Neural cell (in vitro differentiated cells): ENCODE measurements around the gene CCDC191. TPM values are rescaled to one million over a fixed set of nuclear protein-coding genes. Genes with fewer than 3 reads are reported as not detected.
A peak's percentile ranks its signal among the peaks of the same experiment; 100 is the strongest.

Source experiments
- H2AFZ ChIP-seq: fragments of 200-600, 300-800 bp; sonication (generic), shearing (Covaris generic); 2 replicates; pipeline ENCODE4 v1.6.0; 2014; ENCODE audit warnings: low read depth, mild to moderate bottlenecking, antibody characterized with exemption, low read length, moderate library complexity
- H3F3A ChIP-seq: fragments of 200-600 bp; shearing (Covaris generic); 2 replicates; pipeline ENCODE4 v1.6.1; 2016; ENCODE audit warnings: mild to moderate bottlenecking, moderate library complexity, mixed read lengths, antibody characterized with exemption, low read length; ENCODE audit not compliant: insufficient read depth, poor library complexity, severe bottlenecking
- H3K27ac ChIP-seq: fragments of 200-600, 300-800 bp; sonication (generic), shearing (Covaris generic); 2 replicates; pipeline ENCODE4 v1.5.1; 2014; ENCODE audit warnings: mild to moderate bottlenecking, low read length, moderate library complexity
- H3K27me3 ChIP-seq: fragments of 300-800, 200-600 bp; sonication (generic), shearing (Covaris generic); 2 replicates; pipeline ENCODE4 v1.6.0; 2014; ENCODE audit warnings: mild to moderate bottlenecking, low read depth, low read length, moderate library complexity; ENCODE audit not compliant: insufficient read depth
- H3K36me3 ChIP-seq: fragments of 300-800, 200-600 bp; sonication (generic), shearing (Covaris generic); 2 replicates; pipeline ENCODE4 v1.5.1; 2014; ENCODE audit warnings: mild to moderate bottlenecking, antibody characterized with exemption, low read length, moderate library complexity; ENCODE audit not compliant: insufficient read depth
- H3K4me2 ChIP-seq: fragments of 300-800, 200-600 bp; sonication (generic), shearing (Covaris generic); 2 replicates; pipeline ENCODE4 v1.6.0; 2014; ENCODE audit warnings: mild to moderate bottlenecking, low read length
- H3K4me3 ChIP-seq: fragments of 300-800, 200-600 bp; sonication (generic), shearing (Covaris generic); 2 replicates; pipeline ENCODE4 v1.5.1; 2014; ENCODE audit warnings: mild to moderate bottlenecking, low read length, moderate library complexity
- H3K79me2 ChIP-seq: fragments of 200-600 bp; shearing (Covaris generic); replicated peaks from 2 replicates; pipeline ENCODE4 v1.6.0; 2014; ENCODE audit warnings: mild to moderate bottlenecking, low read length, moderate library complexity; ENCODE audit not compliant: insufficient read depth
- H3K9ac ChIP-seq: fragments of 300-800, 200-600 bp; sonication (generic), shearing (Covaris generic); 2 replicates; pipeline ENCODE4 v1.6.1; 2016; ENCODE audit warnings: mild to moderate bottlenecking, low read length, mixed read lengths
- H3K9me2 ChIP-seq: fragments of 200-600 bp; shearing (Covaris generic); 2 replicates; pipeline ENCODE4 v1.6.1; 2016; ENCODE audit warnings: mild to moderate bottlenecking, low read length, mixed read lengths; ENCODE audit not compliant: insufficient read depth
- H3K9me3 ChIP-seq: fragments of 200-600, 300-800 bp; sonication (generic), shearing (Covaris generic); 2 replicates; pipeline ENCODE4 v1.6.1; 2016; ENCODE audit warnings: mild to moderate bottlenecking, mixed run types, low read length, moderate library complexity, mixed read lengths
- H4K20me1 ChIP-seq: fragments of 200-600 bp; shearing (Covaris generic); 2 replicates; pipeline ENCODE4 v1.6.1; 2016; ENCODE audit warnings: mild to moderate bottlenecking, mixed run types; ENCODE audit not compliant: insufficient read depth
- CTCF ChIP-seq: fragments of 450-650 bp; IDR thresholded peaks from 2 replicates; pipeline ENCODE4 v1.5.1; 2014; ENCODE audit warnings: antibody characterized with exemption, mild to moderate bottlenecking, moderate library complexity; ENCODE audit not compliant: poor library complexity, severe bottlenecking
- EP300 ChIP-seq: fragments of 450-650 bp; conservative IDR thresholded peaks from 2 replicates; pipeline ENCODE4 v1.6.1; 2014; ENCODE audit warnings: antibody characterized with exemption, mild to moderate bottlenecking, moderate library complexity; ENCODE audit not compliant: poor library complexity, severe bottlenecking
- EZH2 ChIP-seq: fragments of 200-600, 300-800 bp; shearing (Covaris generic), sonication (generic); IDR thresholded peaks from 2 replicates; pipeline ENCODE4 v1.6.1; 2014; ENCODE audit warnings: antibody characterized with exemption, low read length, borderline replicate concordance, mild to moderate bottlenecking; ENCODE audit not compliant: insufficient read depth, poor library complexity, severe bottlenecking
- MXI1 ChIP-seq: fragments of 450-650 bp; conservative IDR thresholded peaks from 2 replicates; pipeline ENCODE4 v1.6.1; 2014; ENCODE audit warnings: antibody characterized with exemption, mild to moderate bottlenecking; ENCODE audit not compliant: poor library complexity, severe bottlenecking
- POLR2AphosphoS5 ChIP-seq: IDR thresholded peaks from 2 replicates; pipeline ENCODE4 v1.6.1; 2012
- RAD21 ChIP-seq: fragments of 450-650 bp; conservative IDR thresholded peaks from 2 replicates; pipeline ENCODE4 v1.6.1; 2014; ENCODE audit warnings: antibody characterized with exemption, mild to moderate bottlenecking, moderate library complexity
- REST ChIP-seq: IDR thresholded peaks from 2 replicates; pipeline ENCODE4 v1.6.1; 2012; ENCODE audit warnings: borderline replicate concordance
- SMC3 ChIP-seq: fragments of 450-650 bp; conservative IDR thresholded peaks from 2 replicates; pipeline ENCODE4 v1.6.1; 2014; ENCODE audit warnings: antibody characterized with exemption, mild to moderate bottlenecking, moderate library complexity; ENCODE audit not compliant: poor library complexity
- TAF1 ChIP-seq: IDR thresholded peaks from 2 replicates; pipeline ENCODE4 v1.6.1; 2012; ENCODE audit warnings: low read depth
- polyA plus RNA-seq: library from polyadenylated mRNA; depleted of rRNA; stranded (reverse); fragments of >200 nt; gene quantifications from 2 replicates; pipeline ENCODE4 v1.2.3, GENCODE V29; 2014

CCDC191 gene
- polyA plus RNA-seq, 1 donor from 2014 or later: 14.9 TPM

- no peaks in the 10 kb centered on the region for H3K9me2 ChIP-seq
- no peaks in the 10 kb centered on the region for H4K20me1 ChIP-seq
- no peak for TF ChIP-seq CTCF
- TF ChIP-seq SMC3: no peak
- peak; percentile 91 for TF ChIP-seq EP300
- peak; percentile 9 for TF ChIP-seq REST
- peak; percentile 60 for TF ChIP-seq POLR2AphosphoS5
- no peak overlapping the region for H3K4me2 ChIP-seq
- peak overlapping the region; percentile 76 for H3K27ac ChIP-seq
- no peak overlapping the region for H2AFZ ChIP-seq
- no peaks in the 10 kb centered on the region for H3K79me2 ChIP-seq
- peak overlapping the region; percentile 19 for H3K4me3 ChIP-seq
- no peak overlapping the region for H3K9ac ChIP-seq
- no peaks in the 10 kb centered on the region for H3K27me3 ChIP-seq
- no peaks in the 10 kb centered on the region for H3K36me3 ChIP-seq
- H3K9me3 ChIP-seq: no peaks in the 10 kb centered on the region
- no peaks in the 10 kb centered on the region for H3F3A ChIP-seq
Measured at GRCh38 chr3:114022145-114022802, 34.1 kb downstream of the CCDC191 start.

GRCh38 chr3:114020907-114021306 is 35.4 kb downstream of the CCDC191 start:
- H3K36me3 ChIP-seq: no peaks in the 10 kb centered on the region
- no peak overlapping the region for H3K4me2 ChIP-seq
- no peaks in the 10 kb centered on the region for H3K9me2 ChIP-seq
- H3F3A ChIP-seq: no peaks in the 10 kb centered on the region
- H3K4me3 ChIP-seq: no peak overlapping the region
- no peak overlapping the region for H3K9ac ChIP-seq
- TF ChIP-seq MXI1 (no peak), EP300 (no peak), RAD21 (no peak), POLR2AphosphoS5 (no peak), EZH2 (no peak), SMC3 (no peak), CTCF (no peak), TAF1 (no peak), REST (no peak)
- no peaks in the 10 kb centered on the region for H4K20me1 ChIP-seq
- H3K27me3 ChIP-seq: no peaks in the 10 kb centered on the region
- H3K27ac ChIP-seq: peak overlapping the region; percentile 76
- no peak overlapping the region for H2AFZ ChIP-seq
- no peaks in the 10 kb centered on the region for H3K9me3 ChIP-seq
- no peaks in the 10 kb centered on the region for H3K79me2 ChIP-seq
